HepG2 (cell line): ENCODE data around the gene CRHR1. TPM values are rescaled to one million over a fixed set of nuclear protein-coding genes. Genes with fewer than 3 reads are reported as not detected.

Source experiments
- ATAC-seq: fragments of 200-7000 bp; cut with Tn5 transposase; 3 replicates; pipeline ENCODE4 v1.9.1; 2020; ENCODE audit warnings: mild to moderate bottlenecking, moderate library complexity
- BruUV-seq: library from RNA; stranded (reverse); fragments of 400-500 nt; replicated peaks from 2 replicates; lab custom pipeline; 2021; lab: Mats Ljungman, UMichigan
- CTCF ChIA-PET: fragments of 300-600 bp; formaldehyde crosslinking; extraction: SDS; loops from one replicate; lab custom pipeline; 2021; ENCODE audit warnings: low total read pairs, inconsistent platforms, low intra/inter-chr PET ratio; lab: Yijun Ruan, JAX
- POLR2A ChIA-PET: fragments of 350-600 bp; sonication (Branson Sonifier 250); formaldehyde crosslinking; loops from one replicate; lab custom pipeline; 2020; ENCODE audit warnings: antibody characterized with exemption, inconsistent platforms; lab: Yijun Ruan, JAX
- DNase-seq: peaks from one replicate; pipeline ENCODE4 v3.0.0-alpha.2; 2015; ENCODE audit warnings: low spot score
- FAIRE-seq: peaks from 3 replicates; lab custom pipeline; 2011; peaks lifted over from hg19 to GRCh38; lab: Jason Lieb, UNC
- H2AFZ ChIP-seq: one replicate; pipeline ENCODE4 v1.6.1; 2011; ENCODE audit warnings: low read length, inconsistent platforms
- H3K27ac ChIP-seq: fragments of 300-600 bp; 3 replicates; pipeline ENCODE4 v1.8.0; 2011; ENCODE audit warnings: mixed run types, mild to moderate bottlenecking, mixed read lengths, low read length, inconsistent platforms; ENCODE audit not compliant: insufficient read depth; ENCODE audit errors: extremely low read length
- H3K27me3 ChIP-seq, 2 experiments: fragments of 200-600 bp in 1 of 2; 2 replicates in 1 of 2; 3 replicates in 1 of 2; pipeline versions ENCODE4 v1.6.0 to v1.8.0; 2011; ENCODE audit warnings: low read length in 2 of 2, mild to moderate bottlenecking in 2 of 2, moderate library complexity in 2 of 2, inconsistent platforms in 1 of 2; ENCODE audit not compliant: insufficient read depth in 2 of 2, control insufficient read depth in 1 of 2
- H3K36me3 ChIP-seq, 2 experiments: fragments of 200-600 bp in 1 of 2; replicated peaks in 1 of 2; 2 replicates in 1 of 2; 3 replicates in 1 of 2; pipeline versions ENCODE4 v1.5.1 to v1.8.0; 2011; ENCODE audit warnings: low read length in 2 of 2, inconsistent platforms in 1 of 2; ENCODE audit not compliant: insufficient read depth in 2 of 2, control insufficient read depth in 1 of 2
- H3K4me1 ChIP-seq: 2 replicates; pipeline ENCODE4 v1.5.1; 2012; ENCODE audit warnings: low read length, inconsistent platforms; ENCODE audit not compliant: insufficient read depth
- H3K4me2 ChIP-seq: 2 replicates; pipeline ENCODE4 v1.6.0; 2011; ENCODE audit warnings: low read depth, low read length, inconsistent platforms
- H3K4me3 ChIP-seq, 3 experiments: fragments of 200-600 bp in 1 of 3; sonication (generic), shearing (Covaris generic) in 1 of 3; replicated peaks in 1 of 3; 2 replicates each; pipeline ENCODE4 v1.5.1; 2011 to 2016; ENCODE audit warnings: low read length in 3 of 3, inconsistent platforms in 2 of 3, low read depth in 2 of 3, mild to moderate bottlenecking in 2 of 3, control low read depth in 1 of 3, mixed read lengths in 1 of 3; ENCODE audit not compliant: insufficient read depth in 1 of 3
- H3K79me2 ChIP-seq: one replicate; pipeline ENCODE4 v1.6.1; 2011; ENCODE audit warnings: low read length, inconsistent platforms; ENCODE audit not compliant: insufficient read depth
- H3K9ac ChIP-seq: 2 replicates; pipeline ENCODE4 v1.6.0; 2011; ENCODE audit warnings: mild to moderate bottlenecking, low read depth, low read length, inconsistent platforms; ENCODE audit not compliant: insufficient read depth
- H3K9me3 ChIP-seq: 2 replicates; pipeline ENCODE4 v1.5.1; 2012; ENCODE audit warnings: mild to moderate bottlenecking, low read length
- H4K20me1 ChIP-seq: 2 replicates; pipeline ENCODE4 v1.6.0; 2011; ENCODE audit warnings: inconsistent platforms, mild to moderate bottlenecking, low read length, moderate library complexity; ENCODE audit not compliant: insufficient read depth
- CEBPG ChIP-seq: IDR thresholded peaks from 2 replicates; pipeline ENCODE4 v1.6.1; 2016
- CENPX ChIP-seq: sonication (generic); formaldehyde crosslinking; IDR thresholded peaks from 2 replicates; pipeline ENCODE4 v1.9.0; 2021; ENCODE audit warnings: mild to moderate bottlenecking, missing genetic modification reagents, moderate library complexity
- DNMT3B ChIP-seq: conservative IDR thresholded peaks from 2 replicates; pipeline ENCODE4 v1.6.1; 2016; ENCODE audit warnings: missing biosample characterization, control low read depth
- HNRNPUL1 ChIP-seq: fragments of 200-400 bp; formaldehyde crosslinking; IDR thresholded peaks from 2 replicates; pipeline ENCODE4 v1.6.1; 2017; ENCODE audit warnings: low read depth, mild to moderate bottlenecking, low read length, moderate library complexity
- NONO ChIP-seq, 2 experiments: fragments of 450-650 bp in 1 of 2; sonication (generic) in 1 of 2; formaldehyde crosslinking in 1 of 2; IDR thresholded peaks in 1 of 2; conservative IDR thresholded peaks in 1 of 2; 2 replicates each; pipeline versions ENCODE4 v1.6.1 to v1.8.0; 2017 to 2022; ENCODE audit warnings: mild to moderate bottlenecking in 1 of 2, missing genetic modification reagents in 1 of 2, moderate library complexity in 1 of 2
- SOX6 ChIP-seq, 2 experiments: fragments of 450-650 bp in 1 of 2; sonication (generic) in 1 of 2; formaldehyde crosslinking in 1 of 2; IDR thresholded peaks; 2 replicates each; pipeline versions ENCODE4 v1.4.0 to v1.6.1; 2017 to 2020; ENCODE audit warnings: antibody characterized with exemption in 1 of 2, mild to moderate bottlenecking in 1 of 2, missing genetic modification reagents in 1 of 2
- TFDP1 ChIP-seq: IDR thresholded peaks from 2 replicates; pipeline ENCODE4 v1.6.1; 2016; ENCODE audit warnings: missing compliant biosample characterization, missing genetic modification reagents, borderline replicate concordance
- THAP9 ChIP-seq: sonication (generic); formaldehyde crosslinking; IDR thresholded peaks from 2 replicates; pipeline ENCODE4; 2020; ENCODE audit warnings: missing genetic modification reagents, mild to moderate bottlenecking, borderline replicate concordance
- ZBTB3 ChIP-seq: sonication (generic); formaldehyde crosslinking; IDR thresholded peaks from 2 replicates; pipeline ENCODE4 v1.4.0; 2020; ENCODE audit warnings: low read depth, mild to moderate bottlenecking, moderate library complexity, missing genetic modification reagents, borderline replicate concordance
- ZC3H13 ChIP-seq: sonication (generic); formaldehyde crosslinking; IDR thresholded peaks from 2 replicates; pipeline ENCODE4 v1.8.1; 2023; ENCODE audit warnings: mild to moderate bottlenecking, missing genetic modification reagents, moderate library complexity
- ZNF260 ChIP-seq: sonication (generic); formaldehyde crosslinking; IDR thresholded peaks from 2 replicates; pipeline ENCODE4 v1.4.0; 2020; ENCODE audit warnings: missing genetic modification reagents, low read depth, mild to moderate bottlenecking, borderline replicate concordance
- ZNF362 ChIP-seq: sonication (generic); formaldehyde crosslinking; IDR thresholded peaks from 2 replicates; pipeline ENCODE4 v1.4.0; 2020; ENCODE audit warnings: missing genetic modification reagents, mild to moderate bottlenecking, borderline replicate concordance
- ZNF512 ChIP-seq: sonication (generic); formaldehyde crosslinking; IDR thresholded peaks from 2 replicates; pipeline ENCODE4 v1.4.0; 2020; ENCODE audit warnings: mild to moderate bottlenecking, missing genetic modification reagents
- ZNF782 ChIP-seq: sonication (generic); formaldehyde crosslinking; IDR thresholded peaks from 2 replicates; pipeline ENCODE4 v1.4.0; 2020; ENCODE audit warnings: missing genetic modification reagents, mild to moderate bottlenecking, borderline replicate concordance
- WGBS: methylation state at CpG from one replicate; pipeline ENCODE4 v1.1.6; 2017; ENCODE audit warnings: low lambda C conversion rate; 5-methylcytosine and 5-hydroxymethylcytosine counted together
- in situ Hi-C: cut with HindIII; loops from 2 replicates; pipeline ENCODE4 v1.10.0; 2017; ENCODE audit warnings: low pct_unique_long_range_greater_than_20kb; ENCODE audit not compliant: extremely low pct_ligation_motif_present
- intact Hi-C: fragments of 100-400 bp; cut with micrococcal nuclease; formaldehyde crosslinking; loops from one replicate; pipeline ENCODE4 v1.10.0; 2022; ENCODE audit not compliant: unreplicated experiment
- polyA plus RNA-seq, 8 experiments: library from polyadenylated mRNA; depleted of rRNA in 3 of 8; stranded (reverse) in 7 of 8; unstranded in 1 of 8; fragments of >200 nt; fragmentation: Illumina TruSeq in 4 of 8; extraction: Trizol in 4 of 8; gene quantifications; 2 replicates each; pipeline versions ENCODE4 v1.2.1 to v1.2.3, GENCODE V29; 2011 to 2016; ENCODE audit warnings: low read depth in 4 of 8, missing spikeins in 1 of 8, mixed read lengths in 1 of 8; ENCODE audit not compliant: insufficient read depth in 1 of 8
- total RNA-seq, 5 experiments: library from RNA; depleted of rRNA; stranded (reverse); fragments of >200 nt; fragmentation: Illumina TruSeq; extraction: Trizol; gene quantifications; 2 replicates each; pipeline ENCODE4 v1.2.3, GENCODE V29; 2016; ENCODE audit warnings: low read depth in 1 of 5

Gene CRHR1
- total and polyA plus RNA-seq, 2 of the 13 experiments (the other 11 are each of a cell fraction or from before 2014, with no cell fraction given): not detected

GRCh38 chr17:45826919-45827588, 42.9 kb downstream of the CRHR1 start:
- 33% methylated on average over 13 of the region's 16 CpGs for WGBS
- peaks cover 27 to 88% of the 10 kb centered on the region in 2 experiments for H3K27me3 ChIP-seq
- ChIA-PET CTCF (no interaction called here), POLR2A (no interaction called here)
- H3K4me1 ChIP-seq: no peaks in the 10 kb centered on the region
- FAIRE-seq (no peak), DNase-seq (no peak), ATAC-seq (no peak)
- no peaks in the 10 kb centered on the region for H4K20me1 ChIP-seq
- no peak overlapping the region for H3K4me3 ChIP-seq
- no peak overlapping the region for H3K27ac ChIP-seq
- no peak overlapping the region for H3K4me2 ChIP-seq
- in situ Hi-C loops: no loop called here
- H3K9me3 ChIP-seq: no peaks in the 10 kb centered on the region
- no peaks in the 10 kb centered on the region for H3K36me3 ChIP-seq
- no peaks in the 10 kb centered on the region for H3K79me2 ChIP-seq
- intact Hi-C loops: no loop called here
- H3K9ac ChIP-seq: no peak overlapping the region
- no peak overlapping the region for H2AFZ ChIP-seq
- BruUV-seq: no TSS peak
- TF ChIP-seq SOX6 (IDR thresholded peaks at IDR 0.05) (no peak), SOX6 (CRISPR knock-in tag; IDR thresholded peaks at IDR 0.05) (no peak), CEBPG (no peak), ZNF782 (CRISPR knock-in tag) (no peak), DNMT3B (CRISPR knock-in tag) (no peak), ZNF260 (CRISPR knock-in tag) (no peak), ZNF362 (CRISPR knock-in tag) (no peak), HNRNPUL1 (no peak), ZNF512 (CRISPR knock-in tag) (no peak), ZC3H13 (CRISPR knock-in tag) (no peak), TFDP1 (no peak), THAP9 (CRISPR knock-in tag) (no peak), NONO (IDR thresholded peaks at IDR 0.05) (no peak), NONO (CRISPR knock-in tag; conservative IDR thresholded peaks at IDR 0.05) (no peak), CENPX (CRISPR knock-in tag) (no peak), ZBTB3 (CRISPR knock-in tag) (no peak)
